ENCODE measurements around the gene TAF4B.

The TAF4B gene

GRCh38 chr18:26419746-26420145 lies 193.5 kb downstream of the TAF4B start:
- H3K27ac ChIP-seq (ENCODE audit: low read depth, low read length) = no peak overlapping the region
- H3K36me3 ChIP-seq (ENCODE audit: low read length) = no peaks in the 10 kb centered on the region
- TF ChIP-seq CTCF (IDR thresholded peaks at IDR 0.05; ENCODE audit: insufficient read depth, low read length, poor library complexity, severe bottlenecking) = no peak
- TF ChIP-seq EZH2phosphoT487 (conservative IDR thresholded peaks at IDR 0.05; ENCODE audit: low read length) = no peak
- H3F3A ChIP-seq (ENCODE audit: insufficient read depth) = no peaks in the 10 kb centered on the region
- no peaks in the 10 kb centered on the region for H3K79me2 ChIP-seq (ENCODE audit: insufficient read depth, low read length)
- no peaks in the 10 kb centered on the region for H3K9me3 ChIP-seq (ENCODE audit: insufficient read depth, low read length)
- H3K9ac ChIP-seq (ENCODE audit: low read length) = no peak overlapping the region
- no peaks in the 10 kb centered on the region for H3K9me2 ChIP-seq (replicated peaks; ENCODE audit: insufficient read depth, low read length)
- H3K27me3 ChIP-seq (ENCODE audit: low read length) = no peaks in the 10 kb centered on the region
- H2AFZ ChIP-seq (ENCODE audit: low read depth, low read length, severe bottlenecking) = no peak overlapping the region
- no peak overlapping the region for H3K4me3 ChIP-seq (ENCODE audit: insufficient read depth, low read length, poor library complexity, severe bottlenecking)
- no peak overlapping the region for H3K4me2 ChIP-seq (ENCODE audit: low read depth, low read length, poor library complexity, severe bottlenecking)
- no peaks in the 10 kb centered on the region for H4K20me1 ChIP-seq (ENCODE audit: low read depth, low read length)

- Histone ChIP-seq H3K79me2 (ENCODE audit: insufficient read depth, low read length) (no peaks in the 10 kb centered on the region), H3K9ac (ENCODE audit: low read length) (no peak overlapping the region), H3K9me3 (ENCODE audit: insufficient read depth, low read length) (no peaks in the 10 kb centered on the region), H3F3A (ENCODE audit: insufficient read depth) (no peaks in the 10 kb centered on the region), H3K36me3 (ENCODE audit: low read length) (no peaks in the 10 kb centered on the region), H3K4me2 (ENCODE audit: low read depth, low read length, poor library complexity, severe bottlenecking) (no peak overlapping the region), H3K9me2 (replicated peaks; ENCODE audit: insufficient read depth, low read length) (no peaks in the 10 kb centered on the region), H3K27me3 (ENCODE audit: low read length) (no peaks in the 10 kb centered on the region), H4K20me1 (ENCODE audit: low read depth, low read length) (no peaks in the 10 kb centered on the region), H3K27ac (ENCODE audit: low read depth, low read length) (no peak overlapping the region), H3K4me3 (ENCODE audit: insufficient read depth, low read length, poor library complexity, severe bottlenecking) (no peak overlapping the region), H2AFZ (ENCODE audit: low read depth, low read length, severe bottlenecking) (no peak overlapping the region)
- no peak for TF ChIP-seq CTCF (IDR thresholded peaks at IDR 0.05; ENCODE audit: insufficient read depth, low read length, poor library complexity, severe bottlenecking)
- no peak for TF ChIP-seq EZH2phosphoT487 (conservative IDR thresholded peaks at IDR 0.05; ENCODE audit: low read length)
These were observed 195.3 kb downstream of the TAF4B start for GRCh38 chr18:26421503-26421902.

GRCh38 chr18:26421931-26422330 lies 195.7 kb downstream of the TAF4B start:
- Histone ChIP-seq H3K9me2 (replicated peaks; ENCODE audit: insufficient read depth, low read length) (no peaks in the 10 kb centered on the region), H3K4me3 (ENCODE audit: insufficient read depth, low read length, poor library complexity, severe bottlenecking) (no peak overlapping the region), H3K79me2 (ENCODE audit: insufficient read depth, low read length) (no peaks in the 10 kb centered on the region), H2AFZ (ENCODE audit: low read depth, low read length, severe bottlenecking) (no peak overlapping the region), H3F3A (ENCODE audit: insufficient read depth) (no peaks in the 10 kb centered on the region), H3K27ac (ENCODE audit: low read depth, low read length) (no peak overlapping the region), H3K4me2 (ENCODE audit: low read depth, low read length, poor library complexity, severe bottlenecking) (no peak overlapping the region), H3K9ac (ENCODE audit: low read length) (no peak overlapping the region), H3K36me3 (ENCODE audit: low read length) (no peaks in the 10 kb centered on the region), H3K9me3 (ENCODE audit: insufficient read depth, low read length) (no peaks in the 10 kb centered on the region), H4K20me1 (ENCODE audit: low read depth, low read length) (no peaks in the 10 kb centered on the region), H3K27me3 (ENCODE audit: low read length) (no peaks in the 10 kb centered on the region)
- no peak for TF ChIP-seq EZH2phosphoT487 (conservative IDR thresholded peaks at IDR 0.05; ENCODE audit: low read length)
- TF ChIP-seq CTCF (IDR thresholded peaks at IDR 0.05; ENCODE audit: insufficient read depth, low read length, poor library complexity, severe bottlenecking) = no peak

Measured in SU-DHL-6 (cell line).